Loucy (cell line): ENCODE measurements around the gene TRIM49D1.
"Not testable (repeated sequence)": the region's sequence is repeated elsewhere in the genome, so short reads cannot be mapped to it uniquely, and the experiment has no call there.

Experiments
- EZH2phosphoT487 ChIP-seq: fragments of 200-600 bp; IDR thresholded peaks from 2 replicates; pipeline ENCODE4 v1.6.1; 2018; ENCODE audit warnings: antibody characterized with exemption, mild to moderate bottlenecking, moderate library complexity, borderline replicate concordance
- TF ChIP-seq, protein P1 (sequence below): fragments of 200-600 bp; sonication (generic); conservative IDR thresholded peaks from 2 replicates; pipeline ENCODE4 v1.5.1; 2014; ENCODE audit warnings: mild to moderate bottlenecking, antibody characterized with exemption, low read length

DNA sequence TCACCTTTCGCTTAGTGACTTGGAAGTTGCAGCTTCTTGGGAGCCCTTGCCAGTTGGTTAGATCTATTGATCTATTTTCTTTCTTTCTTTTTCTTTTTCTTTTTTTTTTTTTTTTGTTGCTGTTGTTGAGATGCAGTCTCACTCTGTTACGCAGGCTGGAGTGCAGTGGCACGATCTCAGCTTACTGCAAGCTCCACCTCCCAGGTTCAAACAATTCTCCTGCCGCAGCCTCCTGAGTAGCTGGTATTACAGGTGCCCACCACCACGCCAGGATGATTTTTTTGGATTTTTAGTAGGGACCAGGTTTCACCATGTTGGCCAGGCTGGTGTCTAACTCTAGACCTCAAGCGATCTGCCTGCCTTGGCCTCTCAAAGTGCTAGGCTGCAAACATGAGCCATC is 44.5 kb downstream of the TRIM49D1 start:
- TF ChIP-seq, protein P1, sequence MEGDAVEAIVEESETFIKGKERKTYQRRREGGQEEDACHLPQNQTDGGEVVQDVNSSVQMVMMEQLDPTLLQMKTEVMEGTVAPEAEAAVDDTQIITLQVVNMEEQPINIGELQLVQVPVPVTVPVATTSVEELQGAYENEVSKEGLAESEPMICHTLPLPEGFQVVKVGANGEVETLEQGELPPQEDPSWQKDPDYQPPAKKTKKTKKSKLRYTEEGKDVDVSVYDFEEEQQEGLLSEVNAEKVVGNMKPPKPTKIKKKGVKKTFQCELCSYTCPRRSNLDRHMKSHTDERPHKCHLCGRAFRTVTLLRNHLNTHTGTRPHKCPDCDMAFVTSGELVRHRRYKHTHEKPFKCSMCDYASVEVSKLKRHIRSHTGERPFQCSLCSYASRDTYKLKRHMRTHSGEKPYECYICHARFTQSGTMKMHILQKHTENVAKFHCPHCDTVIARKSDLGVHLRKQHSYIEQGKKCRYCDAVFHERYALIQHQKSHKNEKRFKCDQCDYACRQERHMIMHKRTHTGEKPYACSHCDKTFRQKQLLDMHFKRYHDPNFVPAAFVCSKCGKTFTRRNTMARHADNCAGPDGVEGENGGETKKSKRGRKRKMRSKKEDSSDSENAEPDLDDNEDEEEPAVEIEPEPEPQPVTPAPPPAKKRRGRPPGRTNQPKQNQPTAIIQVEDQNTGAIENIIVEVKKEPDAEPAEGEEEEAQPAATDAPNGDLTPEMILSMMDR: not testable (repeated sequence)
- TF ChIP-seq EZH2phosphoT487: not testable (repeated sequence)
